ENCODE results near the gene LSM3.

Gene LSM3

GRCh38 chr3:14201940-14202684 is 23.5 kb downstream of the LSM3 start:
- no peak for DNase-seq

GRCh38 chr3:14202874-14203520 is 24.4 kb downstream of the LSM3 start:
- DNase-seq: no peak

- DNase-seq: peak; percentile 34
Measured at GRCh38 chr3:14203521-14204079, 25.0 kb downstream of the LSM3 start.

GRCh38 chr3:14204515-14205284 is 26.1 kb downstream of the LSM3 start:
- DNase-seq: no peak

GRCh38 chr3:14206548-14207177 is 28.0 kb downstream of the LSM3 start:
- DNase-seq: no peak

- DNase-seq: no peak
Measured at GRCh38 chr3:14208168-14208567, 29.6 kb downstream of the LSM3 start.

GRCh38 chr3:14208977-14209394 is 30.4 kb downstream of the LSM3 start:
- no peak for DNase-seq

- DNase-seq: no peak
Measured at GRCh38 chr3:14209581-14210289, 31.1 kb downstream of the LSM3 start.

GRCh38 chr3:14210290-14210688 is 31.7 kb downstream of the LSM3 start:
- no peak for DNase-seq

- no peak for DNase-seq
Measured at GRCh38 chr3:14210843-14211594, 32.4 kb downstream of the LSM3 start.

GRCh38 chr3:14211621-14212020 is 33.0 kb downstream of the LSM3 start:
- DNase-seq: no peak

GRCh38 chr3:14212032-14212431 is 33.4 kb downstream of the LSM3 start:
- no peak for DNase-seq

- no peak for DNase-seq
Measured at GRCh38 chr3:14213066-14213774, 34.6 kb downstream of the LSM3 start.

GRCh38 chr3:14214764-14215163 is 36.1 kb downstream of the LSM3 start:
- DNase-seq: no peak

GRCh38 chr3:14216257-14217048 is 37.8 kb downstream of the LSM3 start:
- no peak for DNase-seq

- no peak for DNase-seq
Measured at GRCh38 chr3:14218355-14218754, 39.7 kb downstream of the LSM3 start.

- no peak for DNase-seq
Measured at GRCh38 chr3:14220933-14221332, 42.3 kb downstream of the LSM3 start.

- no peak for DNase-seq
Measured at GRCh38 chr3:14221902-14222301, 43.3 kb downstream of the LSM3 start.

GRCh38 chr3:14222457-14222856 is 43.8 kb downstream of the LSM3 start:
- DNase-seq: no peak

Measured in NCI-H1694 (cell line).